Measurements from ENCODE around the gene CDH16.
A peak's percentile ranks its signal among the peaks of the same experiment; 100 is the strongest.
"Not testable (repeated sequence)": the region's sequence is repeated elsewhere in the genome, so short reads cannot be mapped to it uniquely, and the experiment has no call there.

CDH16 gene

GRCh38 chr16:66910175-66910940 is 8.3 kb downstream of the CDH16 start:
- DNase-seq = no peak

GRCh38 chr16:66908762-66909559 is 9.7 kb downstream of the CDH16 start:
- no peak for DNase-seq

GRCh38 chr16:66908116-66908515 is 10.6 kb downstream of the CDH16 start:
- DNase-seq = no peak

- no peak for DNase-seq
Observed at GRCh38 chr16:66906916-66907836, 11.5 kb downstream of the CDH16 start.

- DNase-seq = peak; percentile 20 to 47
Observed at GRCh38 chr16:66905633-66906539, 12.8 kb downstream of the CDH16 start.

GRCh38 chr16:66904846-66905632 is 13.6 kb downstream of the CDH16 start:
- no peak for DNase-seq

- no peak for DNase-seq
Observed at GRCh38 chr16:66904428-66904845, 14.2 kb downstream of the CDH16 start.

- DNase-seq = no peak
Observed at GRCh38 chr16:66903544-66904427, 14.9 kb downstream of the CDH16 start.

- no peak for DNase-seq
Observed at GRCh38 chr16:66902648-66903543, 15.8 kb downstream of the CDH16 start.

- no peak for DNase-seq
Observed at GRCh38 chr16:66901626-66902025, 17.1 kb downstream of the CDH16 start.

- DNase-seq = no peak
Observed at GRCh38 chr16:66900721-66901441, 17.8 kb downstream of the CDH16 start.

- DNase-seq = no peak
Observed at GRCh38 chr16:66899945-66900710, 18.6 kb downstream of the CDH16 start.

- DNase-seq = no peak
Observed at GRCh38 chr16:66899310-66899944, 19.3 kb downstream of the CDH16 start.

GRCh38 chr16:66898933-66899309 is 19.8 kb downstream of the CDH16 start:
- DNase-seq = no peak

- no peak for DNase-seq
Observed at GRCh38 chr16:66898207-66898606, 20.5 kb downstream of the CDH16 start.

GRCh38 chr16:66896682-66897081 is 22.0 kb downstream of the CDH16 start:
- not testable (repeated sequence) for DNase-seq

GRCh38 chr16:66895999-66896398 is 22.7 kb downstream of the CDH16 start:
- DNase-seq = no peak

Measured in CD4-positive, alpha-beta T cell treated with Interferon alpha-2 for 1 hour (primary cell).